ENCODE results near the gene PAPLN.

PAPLN gene

DNA sequence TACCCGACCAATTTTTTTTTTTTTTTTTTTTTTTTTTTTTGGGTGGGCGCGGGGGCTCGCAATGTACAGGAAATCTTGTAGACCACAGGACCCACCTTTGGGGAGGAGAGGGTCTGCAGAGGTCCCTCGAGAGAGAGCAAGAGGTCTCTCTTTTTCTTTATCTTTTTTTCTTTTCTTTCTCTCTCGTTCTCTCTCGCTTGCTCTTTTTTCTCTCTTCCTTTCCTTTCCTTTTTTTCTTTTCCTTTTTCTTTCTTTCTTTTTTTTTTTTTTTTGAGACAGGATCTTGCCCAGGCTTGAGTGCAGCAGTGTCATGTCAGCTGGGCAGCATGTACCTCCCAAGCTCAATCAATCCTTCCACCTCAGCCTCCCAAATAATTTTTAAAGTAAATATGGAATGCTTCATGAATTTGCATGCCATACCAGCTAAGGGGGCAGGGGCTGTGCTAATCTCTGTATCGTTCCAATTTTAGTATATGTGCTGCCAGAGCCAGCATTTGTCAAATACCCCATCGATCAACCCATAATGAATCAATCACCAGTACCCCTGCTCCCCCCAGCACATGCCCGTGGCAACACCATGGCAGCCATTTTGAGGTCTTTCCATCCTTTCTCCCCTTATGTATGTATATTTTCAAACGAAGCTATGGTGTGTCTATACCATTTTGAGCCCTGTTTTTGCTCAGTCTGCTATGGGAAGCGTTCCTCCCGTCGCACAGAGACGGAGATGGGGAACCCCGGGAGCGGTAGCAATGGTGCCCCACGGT lies 9.3 kb downstream of the PAPLN start:
- no peak for DNase-seq

DNA sequence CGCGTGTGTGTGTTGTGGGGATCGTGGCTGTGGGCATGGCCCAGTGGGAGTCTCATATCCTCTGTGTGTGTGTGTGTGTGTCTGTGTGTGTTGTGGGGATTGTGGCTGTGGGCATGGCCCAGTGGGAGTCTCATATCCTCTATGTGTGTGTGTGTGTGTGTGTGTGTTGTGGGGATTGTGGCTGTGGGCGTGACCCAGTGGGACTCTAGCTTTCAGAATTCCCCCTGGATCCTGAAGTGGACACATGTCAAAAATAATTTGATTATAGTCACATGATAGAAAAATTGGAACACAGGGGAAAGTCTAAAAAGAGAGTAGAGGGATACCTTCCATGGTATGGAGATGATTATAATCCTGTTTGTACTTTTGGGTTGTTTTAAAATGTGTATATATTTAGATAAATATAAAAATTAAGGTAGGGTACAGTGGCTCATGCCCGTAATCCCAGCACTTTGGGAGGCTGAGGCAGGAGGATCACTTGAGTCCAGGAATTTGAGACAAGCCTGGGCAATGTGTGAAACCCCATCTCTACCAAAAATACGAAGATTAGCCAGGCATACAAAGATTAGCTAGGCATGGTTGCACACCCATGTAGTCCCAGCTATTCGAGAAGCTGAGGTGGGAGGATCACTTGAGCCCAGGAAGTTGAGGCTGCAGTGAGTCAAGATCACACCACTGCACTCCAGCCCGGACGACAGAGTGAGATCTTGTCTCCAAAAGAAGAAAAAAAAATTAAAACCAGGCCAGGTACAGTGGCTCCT lies 11.0 kb downstream of the PAPLN start:
- no peak for DNase-seq

DNA sequence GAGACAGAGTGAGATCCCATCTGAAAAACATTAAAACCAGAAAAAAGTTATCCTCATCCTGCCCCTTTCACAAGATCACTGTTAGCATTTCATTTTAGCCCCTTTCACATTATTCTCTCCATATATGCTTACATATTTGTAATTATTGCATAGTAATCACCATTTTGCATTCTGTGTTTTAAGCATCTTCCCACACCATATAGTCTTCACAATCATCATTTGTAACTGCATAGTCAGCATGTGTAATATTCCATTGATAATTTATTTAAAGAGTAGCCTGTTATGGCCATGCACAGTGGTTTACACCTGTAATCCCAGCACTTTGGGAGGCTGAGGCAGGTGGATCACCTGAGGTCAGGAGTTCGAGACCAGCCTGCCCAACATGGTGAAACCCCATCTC lies 11.8 kb downstream of the PAPLN start:
- no peak for DNase-seq

DNA sequence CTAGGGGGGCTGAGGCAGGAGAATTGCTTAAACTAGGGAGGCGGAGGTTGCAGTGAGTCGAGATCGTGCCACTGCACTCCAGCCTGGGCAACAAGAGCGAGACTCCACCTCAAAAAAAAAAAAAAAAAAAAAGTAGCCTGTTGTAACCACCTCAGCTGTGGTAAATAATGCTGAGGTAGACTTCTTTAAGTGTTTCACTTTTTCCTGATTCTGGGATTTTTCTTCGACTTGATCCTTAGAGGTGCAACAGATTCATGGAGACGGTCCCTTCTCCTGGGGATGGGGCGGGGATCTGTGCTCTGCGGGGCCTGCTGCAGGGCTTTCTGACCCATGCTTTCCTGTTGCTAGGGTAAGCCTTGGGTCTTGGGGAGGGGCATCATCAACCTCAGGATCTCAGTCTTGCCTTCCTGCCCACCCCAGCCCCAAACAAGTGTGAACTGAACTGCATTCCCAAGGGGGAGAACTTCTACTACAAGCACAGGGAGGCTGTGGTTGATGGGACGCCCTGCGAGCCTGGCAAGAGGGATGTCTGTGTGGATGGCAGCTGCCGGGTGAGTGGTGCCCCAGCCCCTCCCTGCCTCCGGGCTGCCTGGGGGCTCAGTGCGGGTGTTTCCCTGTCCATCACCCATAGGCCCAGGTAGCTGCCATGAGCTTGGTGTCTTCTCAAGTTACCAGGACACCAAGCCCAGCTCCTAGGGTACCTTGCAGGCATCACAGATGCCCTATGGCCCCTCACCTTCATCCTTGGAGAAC lies 12.4 kb downstream of the PAPLN start:
- DNase-seq: no peak

DNA sequence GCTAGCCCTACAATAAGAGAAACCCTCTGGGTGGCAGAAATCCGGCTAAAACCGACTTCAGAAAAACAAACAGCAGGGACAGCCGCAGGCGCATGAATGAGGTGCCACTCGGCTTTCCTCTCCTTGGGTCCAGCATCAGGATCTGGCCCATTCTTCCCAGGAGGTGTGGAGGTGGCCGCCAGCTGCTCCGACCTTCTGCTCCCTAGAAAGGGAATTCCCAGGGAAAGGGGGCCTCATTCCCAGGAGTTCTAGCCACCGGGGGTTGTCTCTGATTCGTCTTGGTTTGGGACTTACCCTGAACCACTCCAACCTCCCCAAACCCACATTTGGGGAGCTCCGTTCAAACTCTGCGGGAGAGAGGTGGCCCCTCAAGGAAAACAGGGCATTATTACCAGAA lies 13.0 kb downstream of the PAPLN start:
- DNase-seq: no peak

DNA sequence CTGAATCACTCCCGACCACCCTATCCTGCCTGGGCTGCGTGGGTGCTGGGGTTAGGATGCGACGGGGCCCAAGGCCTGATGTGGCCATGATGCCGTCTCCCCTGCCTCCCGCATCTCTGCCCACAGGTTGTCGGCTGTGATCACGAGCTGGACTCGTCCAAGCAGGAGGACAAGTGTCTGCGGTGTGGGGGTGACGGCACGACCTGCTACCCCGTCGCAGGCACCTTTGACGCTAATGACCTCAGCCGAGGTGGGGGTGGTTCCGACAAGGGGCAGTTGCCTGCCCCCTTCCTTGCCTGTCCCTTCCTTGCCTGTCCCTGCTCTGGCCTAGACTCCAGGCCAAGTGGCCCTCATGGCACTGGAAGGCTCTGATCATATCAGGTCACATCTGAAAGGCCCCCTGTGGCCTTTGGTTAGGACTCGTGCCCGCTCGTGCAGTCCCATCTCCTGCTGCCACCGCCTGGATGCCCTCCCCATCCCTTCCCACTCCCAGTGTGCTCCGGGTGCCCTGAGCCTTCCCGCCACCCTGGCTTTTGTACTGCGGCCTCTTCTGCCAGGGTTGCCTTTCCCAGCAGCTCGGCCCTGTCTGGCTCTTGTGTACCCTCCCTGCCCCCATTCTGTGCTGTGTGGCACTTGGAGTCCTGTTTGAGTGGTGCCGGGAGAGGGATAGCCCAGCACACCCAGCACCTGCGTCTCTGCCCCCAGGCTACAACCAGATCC lies 13.6 kb downstream of the PAPLN start:
- no peak for DNase-seq

DNA sequence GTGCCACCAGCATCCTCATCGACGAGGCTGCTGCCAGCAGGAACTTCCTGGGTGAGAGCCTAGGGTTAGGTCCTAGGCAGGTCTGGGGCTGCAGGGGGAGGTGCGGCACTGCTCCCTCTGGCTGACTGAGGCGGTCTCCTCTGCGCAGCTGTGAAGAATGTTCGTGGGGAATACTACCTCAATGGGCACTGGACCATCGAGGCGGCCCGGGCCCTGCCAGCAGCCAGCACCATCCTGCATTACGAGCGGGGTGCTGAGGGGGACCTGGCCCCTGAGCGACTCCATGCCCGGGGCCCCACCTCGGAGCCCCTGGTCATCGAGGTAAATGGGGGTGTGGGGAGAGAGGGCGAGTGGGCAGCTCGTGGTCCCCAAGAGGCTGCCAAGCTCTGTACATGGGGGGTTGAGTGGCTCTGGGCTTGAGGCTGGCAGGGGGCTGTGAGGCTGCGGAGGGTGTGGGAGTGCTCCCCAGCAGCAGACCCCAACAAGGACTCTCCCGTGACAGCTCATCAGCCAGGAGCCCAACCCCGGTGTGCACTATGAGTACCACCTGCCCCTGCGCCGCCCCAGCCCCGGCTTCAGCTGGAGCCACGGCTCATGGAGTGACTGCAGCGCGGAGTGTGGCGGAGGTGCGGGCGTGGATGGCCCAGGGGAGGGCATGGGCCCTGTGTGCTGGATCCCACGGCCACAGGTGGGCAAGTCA lies 14.4 kb downstream of the PAPLN start:
- no peak for DNase-seq

DNA sequence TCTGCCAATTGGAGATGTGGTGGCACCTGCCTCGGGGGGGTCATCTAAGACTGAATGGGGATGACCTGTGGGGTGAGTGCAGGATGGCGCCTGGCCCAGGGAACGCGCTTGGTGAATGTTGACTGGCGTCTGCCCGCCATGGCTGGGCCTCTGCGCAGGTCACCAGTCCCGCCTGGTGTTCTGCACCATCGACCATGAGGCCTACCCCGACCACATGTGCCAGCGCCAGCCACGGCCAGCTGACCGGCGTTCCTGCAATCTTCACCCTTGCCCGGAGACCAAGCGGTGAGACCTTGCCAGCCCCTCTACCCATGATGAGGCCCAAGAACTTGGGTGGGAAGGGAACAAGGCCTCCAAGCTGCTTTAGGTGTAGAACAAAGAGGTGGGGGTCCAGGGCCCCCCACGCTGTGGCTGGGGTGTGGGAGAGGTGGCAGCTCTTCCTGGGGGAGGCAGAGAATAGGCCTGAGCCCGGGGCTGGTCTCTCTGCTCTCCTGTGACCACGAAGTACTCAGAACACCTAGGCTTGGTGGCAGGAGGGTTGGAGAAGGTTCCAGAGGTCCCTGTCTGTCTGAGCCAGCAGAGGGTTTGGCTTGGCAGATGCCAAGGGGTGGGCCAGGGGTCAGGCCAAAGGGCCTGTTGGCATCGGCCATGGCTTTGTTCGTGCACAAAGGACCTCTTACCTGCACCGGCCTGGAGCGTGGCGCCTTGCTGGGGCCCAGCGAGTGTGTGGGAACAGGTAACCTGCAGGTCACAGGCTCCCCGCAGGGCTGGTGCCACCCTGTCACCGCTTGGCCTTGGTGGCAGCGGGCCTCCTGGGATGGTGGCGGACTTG lies 15.4 kb downstream of the PAPLN start:
- DNase-seq: no peak

DNA sequence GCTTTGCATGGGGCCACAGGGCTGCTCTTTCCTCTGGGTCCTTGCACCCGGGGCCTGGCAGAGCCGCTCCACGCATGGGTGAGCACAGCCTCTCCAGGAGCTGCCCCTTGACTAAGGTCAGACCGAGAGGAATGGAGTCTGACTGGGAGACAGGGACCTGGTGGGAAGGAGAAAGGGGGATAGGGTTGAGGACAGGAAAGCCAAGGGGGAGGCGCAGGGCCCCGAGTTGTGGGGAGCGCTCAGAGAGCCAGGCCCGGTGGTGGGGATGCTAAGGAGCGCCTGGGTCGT lies 16.0 kb downstream of the PAPLN start:
- no peak for DNase-seq

DNA sequence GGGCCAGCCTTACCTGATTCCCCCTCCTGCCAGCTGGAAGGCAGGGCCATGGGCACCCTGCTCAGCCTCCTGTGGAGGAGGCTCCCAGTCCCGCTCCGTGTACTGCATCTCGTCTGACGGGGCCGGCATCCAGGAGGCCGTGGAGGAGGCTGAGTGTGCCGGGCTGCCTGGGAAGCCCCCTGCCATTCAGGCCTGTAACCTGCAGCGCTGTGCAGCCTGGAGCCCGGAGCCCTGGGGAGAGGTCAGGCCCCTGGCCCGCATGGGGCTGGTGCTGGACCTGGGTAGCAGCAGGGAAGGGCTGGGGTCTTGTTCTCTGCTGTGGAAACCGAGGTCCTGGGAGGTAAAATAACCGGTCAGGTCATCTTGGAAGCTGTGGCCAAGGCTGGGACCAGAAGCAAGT lies 16.4 kb downstream of the PAPLN start:
- DNase-seq: no peak

DNA sequence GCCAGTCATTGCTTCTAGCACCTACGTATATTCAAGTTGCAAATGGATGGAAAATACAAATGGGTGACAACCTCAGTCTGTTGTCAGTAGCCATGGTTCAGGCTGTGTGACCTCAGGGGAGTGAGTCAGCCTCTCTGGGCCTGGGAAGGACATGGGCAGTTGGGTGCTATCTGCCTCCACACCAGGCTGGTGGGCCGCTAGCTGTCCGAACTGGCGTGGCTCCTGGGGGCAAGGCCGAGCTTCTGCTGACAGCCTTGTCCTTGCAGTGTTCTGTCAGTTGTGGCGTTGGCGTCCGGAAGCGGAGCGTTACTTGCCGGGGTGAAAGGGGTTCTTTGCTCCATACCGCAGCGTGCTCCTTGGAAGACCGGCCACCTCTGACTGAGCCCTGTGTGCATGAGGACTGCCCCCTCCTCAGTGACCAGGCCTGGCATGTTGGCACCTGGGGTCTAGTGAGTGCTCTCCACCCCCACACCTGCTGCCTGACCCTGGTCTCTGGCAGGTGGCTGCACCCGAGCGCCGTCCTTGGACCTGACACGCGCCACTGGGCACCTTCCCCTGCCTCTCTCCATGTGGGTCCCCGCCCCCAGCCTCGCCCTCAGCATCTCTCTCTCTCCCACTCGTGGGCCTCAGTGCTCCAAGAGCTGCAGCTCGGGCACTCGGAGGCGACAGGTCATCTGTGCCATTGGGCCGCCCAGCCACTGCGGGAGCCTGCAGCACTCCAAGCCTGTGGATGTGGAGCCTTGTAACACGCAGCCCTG lies 17.1 kb downstream of the PAPLN start:
- no peak for DNase-seq

DNA sequence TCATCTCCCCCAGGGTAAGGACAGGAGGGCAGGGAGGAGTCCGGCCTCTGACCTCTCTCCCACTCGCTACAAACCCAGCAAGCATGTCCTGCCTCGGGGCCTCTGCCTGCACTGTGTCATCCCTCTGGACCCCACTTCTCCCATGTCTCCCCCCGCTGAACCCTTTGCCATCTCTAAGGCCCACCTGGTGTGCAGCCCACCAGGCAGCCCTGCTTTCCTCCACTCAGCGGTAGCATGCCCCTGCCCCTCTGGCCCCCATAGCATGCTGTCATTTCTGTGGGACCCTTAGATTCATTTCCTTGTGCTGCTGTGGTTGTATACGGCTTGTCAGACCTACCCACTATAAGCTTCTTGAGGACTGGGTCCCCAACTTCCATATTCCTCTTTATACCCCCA lies 17.7 kb downstream of the PAPLN start:
- DNase-seq: no peak

DNA sequence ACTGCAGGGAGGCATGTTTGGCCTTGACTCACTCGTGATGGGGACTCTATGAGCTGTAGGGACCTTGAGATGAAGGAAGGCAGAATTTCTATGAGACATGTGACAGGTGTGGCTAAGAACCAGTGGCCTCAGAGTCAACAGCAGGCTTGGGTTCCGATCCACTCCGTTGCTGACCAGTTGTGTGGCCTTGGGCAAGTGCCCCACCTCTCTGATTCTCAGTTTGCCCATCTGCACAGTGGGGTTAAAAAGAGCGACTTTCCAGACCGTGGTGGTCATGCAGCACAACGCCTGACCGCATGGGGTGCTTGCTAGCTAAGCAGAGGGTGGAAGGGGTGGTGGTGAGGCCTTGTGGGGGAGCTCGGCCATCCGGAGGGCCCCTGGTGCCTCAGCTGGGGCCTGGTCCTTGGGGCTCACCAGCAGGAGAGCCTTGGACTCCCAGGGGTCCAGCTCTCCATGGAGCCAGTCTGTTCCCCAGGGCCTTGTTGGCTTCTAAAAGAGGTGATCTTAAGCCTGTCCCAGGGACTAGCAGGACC lies 18.5 kb downstream of the PAPLN start:
- no peak for DNase-seq

DNA sequence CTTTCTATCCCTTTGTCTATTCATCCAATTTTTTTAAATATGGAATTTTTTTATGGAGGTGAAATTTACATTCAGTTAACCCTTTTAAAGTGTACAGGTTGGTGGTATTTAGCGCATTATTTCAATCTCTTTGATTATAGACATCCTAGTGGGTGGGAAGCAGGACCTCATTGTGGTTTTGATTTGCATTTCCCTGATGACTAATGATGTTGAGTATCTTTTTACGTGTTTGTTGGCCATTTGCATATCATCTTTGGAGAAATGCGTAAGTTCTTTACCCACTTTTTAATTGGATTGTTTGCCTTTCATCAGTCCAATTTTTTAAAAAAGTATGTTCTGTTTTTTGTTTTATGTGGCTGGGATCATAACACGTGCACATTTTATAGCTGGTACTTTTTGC lies 20.8 kb downstream of the PAPLN start:
- no peak for DNase-seq

DNA sequence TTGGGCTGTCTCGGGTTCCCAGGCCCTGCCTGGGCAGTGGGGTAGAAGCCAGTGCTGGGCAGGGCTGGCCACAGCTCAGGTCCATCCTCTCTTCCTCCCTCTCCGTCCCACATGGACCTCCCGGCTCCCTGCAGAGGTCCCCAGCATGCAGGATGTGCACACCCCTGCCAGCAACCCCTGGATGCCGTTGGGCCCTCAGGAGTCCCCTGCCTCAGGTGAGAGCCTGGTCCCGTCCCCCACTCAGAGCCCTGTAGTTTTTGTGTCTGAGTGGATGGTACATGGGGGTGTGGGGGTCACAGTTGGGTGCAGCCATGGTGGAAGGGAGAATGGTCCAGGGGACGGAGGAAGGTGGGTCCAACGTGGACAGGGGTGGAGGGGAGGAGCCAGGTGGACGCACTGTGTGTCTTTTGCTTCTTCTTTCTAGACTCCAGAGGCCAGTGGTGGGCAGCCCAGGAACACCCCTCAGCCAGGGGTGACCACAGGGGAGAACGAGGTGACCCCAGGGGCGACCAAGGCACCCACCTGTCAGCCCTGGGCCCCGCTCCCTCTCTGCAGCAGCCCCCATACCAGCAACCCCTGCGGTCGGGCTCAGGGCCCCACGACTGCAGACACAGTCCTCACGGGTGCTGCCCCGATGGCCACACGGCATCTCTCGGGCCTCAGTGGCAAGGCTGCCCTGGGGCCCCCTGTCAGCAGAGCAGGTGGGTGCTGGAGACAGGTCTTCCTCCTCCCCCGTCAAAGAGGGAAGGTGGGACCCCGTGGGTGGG lies 21.7 kb downstream of the PAPLN start:
- no peak for DNase-seq

DNA sequence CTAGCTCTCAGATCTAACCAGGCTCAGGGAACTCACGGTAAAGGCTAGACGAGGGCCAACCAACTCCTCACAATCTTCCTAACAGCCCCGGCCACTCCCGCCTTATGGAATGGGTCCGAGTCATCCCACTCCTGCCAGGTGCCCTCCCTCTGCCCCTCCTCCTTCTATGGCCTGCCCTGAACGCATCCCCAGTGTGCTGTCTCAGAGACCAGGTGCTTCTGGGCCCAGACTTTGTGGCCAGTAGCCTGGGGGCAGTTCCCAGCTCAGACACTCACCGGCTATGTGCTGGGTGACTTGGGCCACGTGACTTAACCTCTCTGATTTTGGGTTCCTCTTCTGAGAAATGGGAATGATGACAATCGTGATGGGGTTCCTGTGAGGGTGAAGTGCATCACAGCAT lies 22.5 kb downstream of the PAPLN start:
- no peak for DNase-seq

DNA sequence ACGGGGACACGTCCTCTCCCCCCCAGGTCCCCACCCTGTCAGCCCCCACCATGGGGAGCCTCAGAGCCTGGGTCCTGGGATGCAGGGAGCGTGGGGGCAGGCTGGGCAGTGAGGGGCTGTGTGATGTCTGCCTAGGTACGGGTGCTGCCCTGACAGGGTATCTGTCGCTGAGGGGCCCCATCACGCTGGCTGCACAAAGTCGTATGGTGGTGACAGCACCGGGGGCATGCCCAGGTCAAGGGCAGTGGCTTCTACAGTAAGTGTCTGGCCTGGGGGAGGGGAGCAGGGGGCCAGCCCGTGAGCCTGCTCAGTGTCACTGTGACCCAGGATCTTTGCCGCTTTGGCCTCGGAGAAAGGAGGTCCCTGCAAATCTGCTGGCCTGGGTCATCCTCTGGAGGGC lies 23.3 kb downstream of the PAPLN start:
- DNase-seq: no peak

DNA sequence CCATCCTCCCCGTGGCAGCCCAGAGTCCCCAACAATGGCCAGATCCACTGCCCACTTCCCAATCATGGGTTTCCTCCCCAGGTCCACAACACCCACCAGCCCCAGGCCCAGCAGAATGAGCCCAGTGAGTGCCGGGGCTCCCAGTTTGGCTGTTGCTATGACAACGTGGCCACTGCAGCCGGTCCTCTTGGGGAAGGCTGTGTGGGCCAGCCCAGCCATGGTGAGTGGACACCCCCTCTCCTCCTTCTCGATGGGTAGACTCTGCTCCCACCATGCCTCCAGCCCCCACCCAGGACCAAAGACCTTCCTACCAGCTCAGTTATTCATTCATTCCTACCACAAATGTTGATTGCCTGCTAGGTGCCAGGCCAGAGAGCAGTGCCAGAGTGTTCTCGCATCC lies 23.8 kb downstream of the PAPLN start:
- DNase-seq: no peak

DNA sequence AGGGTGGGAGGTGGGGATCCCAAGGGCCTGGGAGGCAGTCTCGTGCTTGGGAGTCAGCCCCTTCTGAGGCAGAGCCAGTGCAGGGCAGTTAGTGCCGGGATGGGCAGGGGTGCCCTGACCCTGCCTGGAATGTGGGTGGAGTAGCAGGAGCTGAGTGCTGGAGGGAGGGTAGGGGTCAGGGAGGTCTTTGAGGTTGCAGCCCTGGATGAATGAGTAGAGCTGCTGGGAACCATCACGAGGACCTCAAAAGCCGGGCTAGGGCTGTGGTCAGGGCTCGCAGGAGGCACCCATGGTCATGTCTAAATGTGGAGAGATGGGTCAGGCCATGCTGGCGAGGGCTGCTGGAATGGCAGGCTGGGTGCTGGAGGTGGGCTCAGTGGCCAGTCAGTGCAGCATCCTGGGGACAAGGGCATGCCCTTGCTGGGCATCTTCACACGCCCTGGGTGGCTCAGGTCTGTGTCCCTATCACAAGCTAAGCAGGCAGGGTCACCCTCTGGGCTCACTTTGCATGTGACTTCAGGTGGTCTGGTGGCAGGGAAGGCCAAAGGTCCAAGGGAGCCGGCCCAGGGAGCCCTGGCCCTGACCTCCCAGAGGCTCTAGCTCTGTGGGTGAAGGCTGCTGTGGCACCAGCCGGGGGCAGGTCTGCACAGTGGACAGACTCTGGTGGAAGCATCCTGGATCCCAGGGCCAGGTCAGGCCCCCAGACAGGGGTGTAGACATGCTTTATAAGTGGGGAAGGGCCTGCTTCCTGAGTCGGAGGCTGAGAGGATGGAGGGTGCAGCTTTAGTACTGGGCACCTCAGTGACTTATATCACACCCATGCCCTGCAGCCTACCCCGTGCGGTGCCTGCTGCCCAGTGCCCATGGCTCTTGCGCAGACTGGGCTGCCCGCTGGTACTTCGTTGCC lies 24.5 kb downstream of the PAPLN start:
- DNase-seq: no peak
